ENCODE data around the gene UBQLN3.

The UBQLN3 gene

DNA sequence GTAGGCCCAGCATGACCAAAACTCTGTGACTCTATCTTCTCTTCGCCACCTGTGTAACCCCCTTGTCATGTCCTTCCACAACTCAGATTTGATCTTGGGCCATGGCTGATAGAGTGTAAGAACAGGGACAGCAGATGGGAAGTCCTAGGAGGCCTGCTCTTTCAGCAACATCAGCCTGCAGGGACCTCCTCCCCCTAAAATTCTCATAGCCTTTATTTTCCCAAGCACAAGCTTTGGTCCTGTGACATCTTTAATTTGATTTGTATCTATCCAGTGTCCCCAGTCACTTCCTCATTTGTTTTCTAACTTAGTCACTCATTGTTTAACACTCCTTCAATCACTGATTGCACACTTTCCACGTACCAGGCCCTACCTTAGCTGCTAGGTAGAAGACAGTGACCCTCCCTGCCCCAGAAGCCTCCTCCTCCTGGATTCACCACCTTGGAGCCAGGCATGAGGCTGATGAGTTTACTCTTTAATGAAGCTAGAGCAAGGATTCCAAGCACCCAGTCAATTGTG, 5.3 kb downstream of the UBQLN3 start:
- DNase-seq = no peak

DNA sequence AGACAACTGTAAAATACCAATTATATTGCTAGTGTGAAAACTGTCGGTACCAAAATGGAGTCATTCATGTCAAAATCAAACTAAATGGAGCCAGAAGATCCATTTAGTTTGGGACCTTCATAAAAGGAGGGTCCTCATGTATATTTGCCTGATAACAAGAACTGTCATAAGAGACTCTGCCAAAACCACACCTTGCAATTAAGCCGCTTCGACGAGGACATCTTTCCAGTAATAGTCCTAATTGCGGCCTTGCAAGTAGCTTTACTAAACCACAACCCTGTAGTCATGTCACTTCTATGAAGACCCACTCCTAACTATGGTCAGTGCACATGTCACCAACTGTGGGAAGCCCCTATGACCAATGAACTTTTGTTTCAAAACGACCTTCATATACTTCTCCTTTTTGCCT, 9.4 kb downstream of the UBQLN3 start:
- DNase-seq = no peak

DNA sequence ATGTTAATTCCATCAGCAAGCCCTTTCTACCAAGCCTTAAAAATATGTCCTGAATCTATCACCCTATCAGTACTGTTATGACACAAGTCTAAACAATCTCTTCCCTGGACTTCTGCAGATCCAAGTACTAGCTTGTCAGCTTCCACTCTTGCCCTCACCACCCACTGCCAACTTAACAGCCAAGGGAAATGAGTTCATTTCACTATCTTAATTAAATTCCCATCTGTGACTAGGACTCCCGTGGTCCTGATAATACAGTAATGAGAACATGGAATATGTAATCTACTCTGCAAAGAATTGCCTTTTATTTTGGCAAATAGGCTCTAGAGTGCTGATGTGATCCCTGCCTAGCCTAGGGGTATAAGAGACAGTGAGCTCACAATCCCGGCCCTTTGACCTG, 10.1 kb downstream of the UBQLN3 start:
- DNase-seq = no peak

DNA sequence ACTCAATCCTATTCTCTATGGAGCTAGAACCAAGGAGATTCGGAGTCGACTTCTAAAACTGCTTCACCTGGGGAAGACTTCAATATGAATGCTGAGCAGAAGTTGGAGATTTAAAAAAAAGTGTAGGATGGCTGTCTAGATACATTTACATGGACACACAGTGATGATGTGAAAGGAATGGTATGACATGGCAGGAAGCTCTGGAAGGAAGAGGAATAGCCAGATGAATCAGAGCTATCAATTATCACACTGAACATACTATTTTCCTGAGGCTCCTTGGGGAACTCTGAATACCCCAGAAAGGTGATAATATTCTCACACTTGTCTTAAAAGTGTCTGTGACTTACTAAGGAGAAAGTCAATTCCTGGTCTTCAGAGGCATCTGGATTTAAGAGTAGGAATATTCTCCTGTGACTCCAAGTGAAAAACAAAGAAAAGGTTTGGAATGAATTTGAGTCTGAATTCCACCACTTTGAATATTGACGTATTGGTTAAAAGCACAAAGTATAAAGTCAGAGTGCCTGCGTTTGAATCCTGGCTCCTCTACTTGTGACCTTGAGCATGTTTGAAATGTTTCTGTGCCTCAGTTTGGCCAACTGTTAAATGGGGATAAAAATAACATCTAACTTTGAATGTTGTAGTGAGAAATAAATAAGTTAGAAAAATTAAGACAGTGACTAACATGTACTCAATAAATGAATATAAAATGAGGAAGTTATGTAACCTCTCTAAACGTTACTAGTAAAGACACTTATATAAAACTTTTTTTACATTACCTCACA, 20.0 kb downstream of the UBQLN3 start:
- DNase-seq = no peak

DNA sequence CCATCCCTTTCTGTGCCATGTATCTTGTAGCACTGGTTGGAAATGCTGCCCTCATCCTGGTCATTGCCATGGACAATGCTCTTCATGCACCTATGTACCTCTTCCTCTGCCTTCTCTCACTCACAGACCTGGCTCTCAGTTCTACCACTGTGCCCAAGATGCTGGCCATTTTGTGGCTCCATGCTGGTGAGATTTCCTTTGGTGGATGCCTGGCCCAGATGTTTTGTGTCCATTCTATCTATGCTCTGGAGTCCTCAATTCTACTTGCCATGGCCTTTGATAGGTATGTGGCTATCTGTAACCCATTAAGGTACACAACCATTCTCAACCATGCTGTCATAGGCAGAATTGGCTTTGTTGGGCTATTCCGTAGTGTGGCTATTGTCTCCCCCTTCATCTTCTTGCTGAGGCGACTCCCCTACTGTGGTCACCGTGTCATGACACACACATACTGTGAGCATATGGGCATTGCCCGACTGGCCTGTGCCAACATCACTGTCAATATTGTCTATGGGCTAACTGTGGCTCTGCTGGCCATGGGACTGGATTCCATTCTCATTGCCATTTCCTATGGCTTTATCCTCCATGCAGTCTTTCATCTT, 20.9 kb downstream of the UBQLN3 start:
- no peak for DNase-seq

DNA sequence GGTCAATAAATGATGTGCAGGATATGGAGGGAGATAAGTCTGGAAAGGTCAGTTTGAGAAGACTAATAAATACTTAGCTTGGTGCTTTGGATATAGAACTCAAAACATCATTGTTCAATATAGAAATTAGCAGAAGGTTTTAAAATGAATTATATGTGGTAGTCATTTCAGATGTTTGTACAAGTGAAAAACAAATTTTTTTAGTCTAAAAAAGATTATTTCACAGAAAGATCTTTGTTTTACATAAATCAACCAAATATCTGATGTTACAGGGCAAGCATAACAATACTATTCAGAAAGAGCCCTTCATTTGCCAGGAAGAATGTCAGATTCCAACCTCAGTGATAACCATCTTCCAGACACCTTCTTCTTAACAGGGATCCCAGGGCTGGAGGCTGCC, 21.4 kb downstream of the UBQLN3 start, which contains the start of gene OR52D1:
TSS of gene OR52D1 (plus strand) at position 301 of the 400 bp plus-strand sequence. CDS start at position 323, 22 bp downstream.
- DNase-seq = no peak

DNA sequence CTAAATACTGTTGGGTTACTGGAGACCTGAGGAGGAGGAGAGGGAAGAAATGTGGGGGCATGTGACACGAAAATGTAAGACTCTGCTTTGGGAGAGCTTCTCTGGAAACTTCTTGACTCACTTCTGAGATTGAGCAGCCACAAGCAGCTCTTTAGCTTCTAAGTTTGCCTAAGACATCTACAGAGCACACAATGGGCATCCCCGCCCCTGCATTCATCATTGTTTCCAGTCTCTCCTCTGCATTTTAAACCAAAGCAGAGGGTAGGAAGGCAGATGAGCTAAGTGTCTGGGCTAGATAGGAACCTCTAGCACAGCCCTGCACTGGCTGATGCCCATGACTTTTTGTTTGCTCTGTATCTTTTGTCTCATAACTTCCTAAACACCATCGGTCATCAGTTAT, 23.3 kb downstream of the UBQLN3 start:
- no peak for DNase-seq

DNA sequence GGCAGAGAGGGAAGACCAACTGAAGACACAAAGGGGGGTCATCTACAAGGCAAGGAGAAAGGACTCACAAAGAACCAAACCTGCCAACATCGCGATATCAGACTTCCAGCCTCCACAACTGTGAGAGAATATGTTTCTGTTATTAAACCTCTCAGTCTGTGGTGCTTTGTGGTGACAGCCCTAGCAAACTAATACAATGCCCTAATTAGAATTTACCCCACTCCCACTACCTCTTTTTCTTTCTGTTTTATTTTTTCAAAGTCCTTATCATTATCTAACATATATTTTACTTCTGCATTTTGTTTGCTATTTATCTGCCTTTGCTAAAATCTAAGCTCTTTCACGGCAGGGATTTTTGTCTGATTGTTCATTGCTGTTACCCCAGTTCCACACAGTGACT, 23.8 kb downstream of the UBQLN3 start:
- DNase-seq = no peak

DNA sequence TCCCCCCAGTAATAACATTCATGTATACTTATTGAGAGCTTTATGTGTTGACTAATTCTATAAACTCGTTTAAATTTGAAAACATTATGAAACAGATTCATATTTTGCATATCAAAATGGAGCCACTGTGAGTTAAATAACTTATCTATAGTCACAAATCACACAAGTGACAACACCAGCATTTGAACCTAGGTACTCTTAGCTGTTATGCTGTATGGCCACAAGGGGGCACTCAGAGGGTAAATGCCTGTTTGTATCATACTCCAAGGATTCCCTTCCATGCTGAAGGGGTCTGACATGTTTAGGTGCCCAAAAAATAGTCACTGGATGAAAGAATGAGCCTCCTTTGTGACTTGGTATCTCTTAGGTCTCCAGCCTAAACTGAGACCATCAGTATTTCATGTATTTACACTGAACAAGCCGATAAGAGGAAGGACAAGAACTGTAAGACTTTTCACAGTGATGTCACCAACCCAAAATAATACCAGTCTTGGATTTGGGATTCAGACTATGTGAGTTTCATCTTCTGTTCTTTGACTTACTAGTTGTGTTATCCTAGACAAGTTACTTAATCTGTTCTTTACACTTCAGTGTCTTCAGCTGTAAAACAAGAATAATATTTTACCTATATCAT, 33.5 kb downstream of the UBQLN3 start:
- DNase-seq = peak; percentile 41

DNA sequence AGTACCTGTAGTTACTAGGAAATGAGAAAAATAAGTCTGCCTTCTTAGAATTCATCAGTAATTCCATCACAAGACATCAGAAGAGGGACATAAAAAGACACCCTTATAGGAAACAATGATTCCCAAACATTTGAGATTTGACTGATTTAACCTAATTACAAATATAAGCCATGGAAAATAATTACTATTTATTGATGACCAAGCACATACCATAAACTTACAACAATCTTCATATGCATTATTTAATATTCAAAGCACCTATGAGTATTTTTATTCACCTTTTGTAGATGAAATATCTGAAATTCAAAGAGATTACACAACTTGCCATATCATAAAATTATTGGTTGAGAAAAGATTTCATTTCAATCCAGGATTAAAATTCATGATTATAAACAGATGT, 35.8 kb downstream of the UBQLN3 start:
- no peak for DNase-seq

DNA sequence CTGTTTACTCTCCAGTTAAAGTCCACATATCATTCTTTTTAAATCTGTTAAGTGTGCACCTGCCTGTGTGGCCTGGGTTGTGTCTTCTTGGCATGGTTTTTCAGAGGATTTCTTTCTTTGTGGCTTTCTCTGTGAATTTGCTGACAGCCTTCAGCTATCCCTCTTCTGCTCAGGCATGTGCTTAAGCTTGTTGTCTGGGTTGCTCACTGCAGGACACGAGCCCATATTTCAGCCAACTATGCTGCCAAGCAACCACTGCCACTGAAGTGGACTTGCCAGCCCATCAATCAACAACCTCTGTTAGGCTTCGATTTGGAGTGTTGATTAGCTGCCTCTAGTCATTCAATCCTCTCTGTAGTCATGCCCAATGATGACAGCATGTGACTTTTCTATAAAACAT, 42.2 kb downstream of the UBQLN3 start:
- DNase-seq = no peak

DNA sequence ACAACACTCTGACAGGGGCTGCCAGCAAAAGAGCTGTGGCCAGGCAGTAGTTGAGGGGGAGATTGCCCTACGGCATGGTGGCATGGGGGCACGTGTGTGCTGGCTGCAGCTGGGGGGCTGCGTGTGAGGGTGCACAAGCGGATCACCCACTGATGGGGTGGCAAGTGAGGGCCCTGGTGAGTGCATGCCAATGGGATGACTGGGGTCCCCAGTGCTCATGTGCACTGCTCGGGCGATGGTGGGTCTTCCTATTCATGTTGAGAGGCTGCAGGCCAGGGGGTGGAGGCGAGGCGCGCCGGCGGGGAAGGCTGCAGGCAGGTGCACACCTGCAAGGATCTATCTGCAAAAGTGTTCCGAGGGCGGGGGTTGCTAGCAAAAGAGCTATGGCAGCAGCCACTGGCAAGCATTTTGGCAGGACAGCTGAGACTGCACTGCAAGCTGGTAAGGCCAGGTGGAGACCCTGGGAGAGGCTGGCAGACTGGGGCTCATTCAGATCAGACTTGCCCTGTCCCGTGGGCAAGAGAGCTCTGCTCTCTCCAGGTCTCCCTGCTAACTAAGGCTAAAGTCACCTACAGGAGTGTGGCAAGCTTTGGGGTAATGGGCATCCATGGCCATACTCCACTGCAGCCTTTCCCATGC, 48.7 kb downstream of the UBQLN3 start:
- DNase-seq = no peak

All from CD4-positive, alpha-beta T cell treated with Interleukin-4 for 4 hours (primary cell).